Measurements from ENCODE around the gene AMN.

- TF ChIP-seq CTCF (IDR thresholded peaks at IDR 0.05) (no peak), POLR2A (IDR thresholded peaks at IDR 0.05) (no peak)
Observed at GRCh38 chr14:102967506-102967795, 45.0 kb downstream of the AMN start.
